Right cardiac atrium (tissue), 5 donors: ENCODE results near the gene DTNB. TPM values are rescaled to one million over a fixed set of nuclear protein-coding genes. Genes with fewer than 3 reads are reported as not detected.

Source experiments
- ATAC-seq, 2 donors: fragments of 200-7000 bp; cut with Tn5 transposase; one replicate each; pipeline versions ENCODE4 v1.8.0 to v1.9.1; 2020; ENCODE audit warnings: moderate library complexity in 2 of 2, mild to moderate bottlenecking in 1 of 2
- DNase-seq, 3 donors: peaks; one replicate each; pipeline ENCODE4 v3.0.0-alpha.2; 2020
- H3K27ac ChIP-seq: one replicate; pipeline ENCODE4 v1.5.1; 2013; ENCODE audit warnings: mild to moderate bottlenecking, low read length, control low read depth, moderate library complexity
- H3K27me3 ChIP-seq: one replicate; pipeline ENCODE4 v1.6.1; 2013; ENCODE audit not compliant: control insufficient read depth, insufficient read depth
- H3K4me1 ChIP-seq: one replicate; pipeline ENCODE4 v1.6.1; 2013; ENCODE audit warnings: low read length; ENCODE audit not compliant: control insufficient read depth, insufficient read depth
- H3K4me3 ChIP-seq: one replicate; pipeline ENCODE4 v1.5.1; 2013; ENCODE audit warnings: low read length, control low read depth
- H3K9me3 ChIP-seq: one replicate; pipeline ENCODE4 v1.6.1; 2013; ENCODE audit warnings: low read length; ENCODE audit not compliant: control insufficient read depth
- WGBS: extraction: QIAGEN DNeasy Blood & Tissue Kit; methylation state at CpG from one replicate; pipeline ENCODE4 v1.1.7; 2013; 5-methylcytosine and 5-hydroxymethylcytosine counted together
- intact Hi-C, 4 donors: fragments of 100-400 bp; cut with DNase I; formaldehyde crosslinking; loops; one replicate each; pipeline versions ENCODE4 v1.11.0 to v1.14.0; 2022 to 2023
- polyA plus RNA-seq: library from polyadenylated mRNA; stranded (reverse); fragments of 200-250 nt; gene quantifications from one replicate; pipeline ENCODE4 v1.2.3, GENCODE V29; 2013
- total RNA-seq, 4 donors: library from RNA; stranded (reverse); fragmentation: NEBNext Ultra II Directional; extraction: Animal tissue kit (Norgen Biotek cat#: 25700); gene quantifications; one replicate each; pipeline ENCODE4 v1.2.1, GENCODE V29; 2021
- donor health status: healthy with polysubstance abuse.
- donor health status: DM: no; HTN: yes; CAD: no.
- donor health status: DM: no; HTN: no; CAD: no.
- donor health status: DM: no; HTN: yes; CAD: no; lungs with severe emphysema.
- donor health status: DM: yes; HTN: yes; CAD: no.

The DTNB gene
- total and polyA plus RNA-seq, 5 donors, result 3.6 to 8.1 (median 6.0) TPM

DNA sequence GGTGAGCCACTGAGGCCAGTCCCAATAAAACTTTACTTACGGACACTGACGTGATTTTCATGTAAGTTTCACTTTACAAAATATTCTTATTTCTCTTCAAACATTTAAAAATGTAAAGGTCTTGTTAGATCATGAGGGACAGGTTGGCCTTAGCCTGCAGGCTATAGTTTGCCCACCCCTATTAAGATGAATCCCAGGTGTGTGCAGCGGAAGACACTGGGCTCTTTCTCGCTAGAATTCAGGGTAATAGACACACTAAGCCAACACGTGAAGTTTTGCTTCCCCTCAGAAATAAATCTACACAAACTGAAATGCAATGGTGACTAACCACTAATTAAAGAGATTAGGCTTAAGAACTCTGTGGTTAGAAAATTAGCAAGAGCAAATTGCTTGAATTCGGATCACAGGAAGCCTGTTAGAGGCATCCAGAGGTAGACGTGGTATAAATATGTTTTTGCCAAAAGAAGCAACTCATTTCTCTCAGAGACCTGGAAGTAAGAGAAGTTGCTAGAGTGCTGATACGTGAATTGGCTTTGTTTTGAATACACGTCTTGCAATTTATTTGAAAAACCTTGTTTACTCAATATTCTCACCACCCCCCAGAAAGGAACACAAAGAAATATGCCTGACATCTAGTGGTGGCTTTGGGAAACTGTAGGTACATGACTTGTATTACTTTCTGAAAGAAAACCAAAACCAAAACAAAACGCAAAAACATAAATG is 151.6 kb downstream of the DTNB start:
- DNase-seq (no peak), ATAC-seq (peak; percentile 54 to 67)
- no peak overlapping the region for H3K27ac ChIP-seq
- WGBS, result 45% methylated on average over 10 of the region's 10 CpGs
- H3K9me3 ChIP-seq, result no peaks in the 10 kb centered on the region
- no peaks in the 10 kb centered on the region for H3K4me1 ChIP-seq
- H3K4me3 ChIP-seq, result peak overlapping the region; percentile 46
- no peaks in the 10 kb centered on the region for H3K27me3 ChIP-seq
- intact Hi-C loops, result loop anchor here in 2 of 4 donors (10.0 kb wide), 2 partner anchors 147 to 167 kb away; no protein-coding TSS in a partner anchor

DNA sequence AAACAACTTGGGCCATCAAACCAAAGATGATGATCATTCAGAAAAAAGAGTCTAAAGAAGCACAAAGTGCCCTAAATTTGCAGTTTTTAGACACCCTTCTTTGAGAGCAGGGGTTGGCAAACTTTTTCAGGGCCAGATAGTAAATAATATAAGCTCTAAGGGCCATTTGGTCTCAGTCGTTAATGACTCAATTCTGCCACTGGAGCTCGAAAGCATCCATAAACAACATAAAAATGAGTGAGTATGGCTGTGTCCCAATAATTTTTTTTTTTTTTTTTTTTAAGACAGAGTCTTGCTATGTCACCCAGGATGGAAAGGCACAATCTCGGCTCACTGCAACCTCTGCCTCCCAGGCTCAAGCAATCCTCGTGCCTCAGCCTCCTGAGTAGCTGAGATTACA is 152.3 kb downstream of the DTNB start:
- H3K4me3 ChIP-seq, result no peak overlapping the region
- no peaks in the 10 kb centered on the region for H3K9me3 ChIP-seq
- WGBS, result 72% methylated on average over 4 of the region's 4 CpGs
- no peaks in the 10 kb centered on the region for H3K4me1 ChIP-seq
- H3K27ac ChIP-seq, result no peak overlapping the region
- DNase-seq, result no peak
- intact Hi-C loops, result loop anchor here in 2 of 4 donors (10.0 kb wide), 2 partner anchors 146 to 166 kb away; no protein-coding TSS in a partner anchor
- no peak for ATAC-seq
- no peaks in the 10 kb centered on the region for H3K27me3 ChIP-seq

DNA sequence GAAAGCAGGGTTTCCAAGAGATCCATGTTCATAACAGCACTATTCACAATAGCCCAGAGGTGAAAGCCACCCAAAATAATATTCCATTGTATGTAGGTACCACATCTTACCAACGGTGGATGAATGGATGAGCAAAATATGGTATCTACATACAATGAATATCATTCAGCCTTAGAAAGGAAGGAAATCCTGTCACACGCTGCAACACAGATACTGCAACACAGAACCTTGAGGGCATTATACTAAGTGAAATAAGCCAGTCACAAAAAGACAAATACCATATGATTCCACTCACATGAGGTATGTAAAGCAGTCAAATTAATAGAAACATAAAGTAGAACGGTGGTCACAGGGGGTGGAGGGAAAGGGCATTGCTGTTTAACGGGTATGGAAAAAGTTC is 155.7 kb downstream of the DTNB start:
- ATAC-seq, result no peak
- Histone ChIP-seq H3K4me1 (no peaks in the 10 kb centered on the region), H3K27me3 (no peaks in the 10 kb centered on the region), H3K4me3 (no peak overlapping the region), H3K9me3 (no peaks in the 10 kb centered on the region), H3K27ac (no peak overlapping the region)
- DNase-seq, result no peak
- WGBS, result 63% methylated on average over 4 of the region's 4 CpGs
- intact Hi-C loops, result no loop called here

DNA sequence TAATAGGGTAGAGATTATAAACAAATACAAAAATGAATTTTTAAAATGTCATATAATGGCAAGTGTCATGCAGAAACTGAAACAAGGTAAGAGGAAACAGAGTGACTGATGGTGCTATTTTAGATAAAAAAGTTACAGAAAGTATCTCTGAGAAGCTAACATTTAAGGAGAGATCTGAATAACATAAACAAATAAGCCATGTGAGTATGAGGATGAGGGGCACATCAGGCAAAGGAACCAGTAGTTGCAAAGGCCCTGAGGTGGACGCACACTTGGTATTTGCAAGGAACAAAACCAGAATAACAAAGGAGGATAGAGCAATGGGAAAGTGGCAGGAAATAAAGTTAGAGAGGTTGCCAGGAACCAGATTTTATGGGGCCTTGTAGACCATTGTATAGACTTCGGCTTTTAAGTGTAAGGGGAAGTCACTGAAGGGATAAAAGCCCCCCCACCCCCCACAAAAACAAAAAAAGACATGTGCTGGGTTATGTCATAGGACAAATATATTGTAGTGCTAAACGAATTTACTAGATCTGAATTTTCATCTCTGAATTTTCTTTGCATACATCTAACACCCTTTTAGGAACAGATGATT is 159.2 kb downstream of the DTNB start:
- DNase-seq (no peak), ATAC-seq (no peak)
- Histone ChIP-seq H3K4me1 (no peaks in the 10 kb centered on the region), H3K27me3 (no peaks in the 10 kb centered on the region), H3K27ac (no peak overlapping the region), H3K9me3 (no peaks in the 10 kb centered on the region), H3K4me3 (no peak overlapping the region)
- 67% methylated on average over 3 of the region's 3 CpGs for WGBS
- intact Hi-C loops, result no loop called here

DNA sequence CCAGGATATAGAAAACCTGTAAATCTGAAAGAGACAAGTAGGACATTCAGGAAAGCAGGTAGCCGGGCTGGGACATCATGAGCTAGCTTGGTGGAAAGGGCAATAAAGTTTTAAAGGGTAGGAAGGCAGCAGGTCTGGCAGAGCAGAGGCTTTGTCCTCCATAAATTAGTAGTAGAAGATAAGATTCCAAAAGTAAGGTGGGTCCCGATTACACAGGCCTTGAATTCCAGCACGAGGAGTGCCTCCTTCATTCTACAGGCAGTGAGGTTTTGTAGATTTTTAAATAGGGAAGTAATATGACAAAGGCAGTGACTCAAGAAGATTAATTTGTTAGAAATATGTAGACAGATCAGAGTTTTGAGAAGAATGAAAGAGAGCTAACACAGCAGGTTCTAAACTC is 160.7 kb downstream of the DTNB start:
- Histone ChIP-seq H3K4me3 (no peak overlapping the region), H3K4me1 (no peaks in the 10 kb centered on the region), H3K27ac (no peak overlapping the region), H3K27me3 (no peaks in the 10 kb centered on the region), H3K9me3 (no peaks in the 10 kb centered on the region)
- WGBS, result 87% methylated on average over 3 of the region's 3 CpGs
- intact Hi-C loops, result no loop called here
- ATAC-seq (no peak), DNase-seq (no peak)

DNA sequence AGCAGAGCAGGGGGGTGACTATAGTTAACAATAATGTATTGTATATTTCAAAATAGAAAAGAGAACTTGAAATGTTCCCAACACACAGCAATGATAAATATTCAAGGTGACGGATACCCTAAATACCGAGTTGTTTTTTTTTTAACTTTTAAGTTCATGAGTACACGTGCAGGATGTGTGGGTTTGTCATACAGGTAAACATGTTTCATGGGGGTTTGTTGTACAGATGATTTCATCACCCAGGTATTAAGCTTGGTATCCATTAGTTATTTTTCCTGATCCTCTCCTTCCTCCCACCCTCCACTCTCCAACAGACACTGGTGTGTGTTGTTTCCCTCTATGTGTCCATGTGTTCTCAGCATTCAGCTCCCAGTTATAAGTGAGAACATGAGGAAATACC is 167.2 kb downstream of the DTNB start:
- no peaks in the 10 kb centered on the region for H3K27me3 ChIP-seq
- H3K4me1 ChIP-seq, result no peaks in the 10 kb centered on the region
- H3K4me3 ChIP-seq, result no peak overlapping the region
- ATAC-seq, result no peak
- no peaks in the 10 kb centered on the region for H3K9me3 ChIP-seq
- WGBS, result 92% methylated on average over 3 of the region's 3 CpGs
- DNase-seq, result no peak
- H3K27ac ChIP-seq, result no peak overlapping the region
- intact Hi-C loops, result no loop called here

DNA sequence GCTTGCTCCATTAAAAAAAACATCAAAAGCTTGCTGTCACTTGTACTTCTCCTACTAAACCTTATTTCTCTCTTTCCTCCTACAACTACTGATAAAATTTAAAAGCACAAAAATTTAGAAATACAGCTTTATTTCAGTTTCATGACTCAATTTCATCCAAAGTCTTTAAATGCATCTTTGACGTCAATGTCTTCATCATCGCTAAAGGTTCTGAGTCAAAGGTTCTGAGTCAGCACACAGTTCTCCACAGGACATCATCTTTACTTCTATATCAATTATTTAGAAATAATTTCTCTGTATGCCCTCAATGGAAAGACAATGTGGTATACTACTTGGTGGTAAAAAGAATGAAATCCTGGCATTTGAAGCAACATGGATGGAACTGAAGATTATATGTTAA is 167.8 kb downstream of the DTNB start:
- DNase-seq (no peak), ATAC-seq (no peak)
- 91% methylated on average over 2 of the region's 2 CpGs for WGBS
- Histone ChIP-seq H3K9me3 (no peaks in the 10 kb centered on the region), H3K27ac (no peak overlapping the region), H3K4me1 (no peaks in the 10 kb centered on the region), H3K4me3 (no peak overlapping the region), H3K27me3 (no peaks in the 10 kb centered on the region)
- intact Hi-C loops, result no loop called here

DNA sequence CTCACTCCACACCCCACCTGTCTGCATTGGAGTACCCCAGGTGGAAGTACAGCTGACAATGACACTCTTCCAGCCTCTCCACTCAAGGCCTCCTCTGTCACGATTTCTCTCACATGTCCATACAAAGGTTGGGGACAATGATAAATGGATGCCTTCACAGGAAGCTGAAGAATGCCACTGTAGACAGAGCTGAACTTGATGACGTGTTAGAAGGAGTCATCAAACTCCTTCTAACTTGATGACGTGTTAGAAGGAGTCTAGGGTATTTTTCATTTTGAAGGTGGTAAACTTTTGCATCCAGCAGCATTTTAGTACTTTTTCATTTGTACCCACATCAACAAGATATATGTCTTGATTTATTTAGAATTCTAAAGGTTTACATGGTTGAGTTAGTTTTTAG is 168.2 kb downstream of the DTNB start:
- ATAC-seq (no peak), DNase-seq (no peak)
- Histone ChIP-seq H3K27ac (no peak overlapping the region), H3K4me1 (no peaks in the 10 kb centered on the region), H3K4me3 (no peak overlapping the region), H3K27me3 (no peaks in the 10 kb centered on the region), H3K9me3 (no peaks in the 10 kb centered on the region)
- 64% methylated on average over 3 of the region's 3 CpGs for WGBS
- intact Hi-C loops, result no loop called here

DNA sequence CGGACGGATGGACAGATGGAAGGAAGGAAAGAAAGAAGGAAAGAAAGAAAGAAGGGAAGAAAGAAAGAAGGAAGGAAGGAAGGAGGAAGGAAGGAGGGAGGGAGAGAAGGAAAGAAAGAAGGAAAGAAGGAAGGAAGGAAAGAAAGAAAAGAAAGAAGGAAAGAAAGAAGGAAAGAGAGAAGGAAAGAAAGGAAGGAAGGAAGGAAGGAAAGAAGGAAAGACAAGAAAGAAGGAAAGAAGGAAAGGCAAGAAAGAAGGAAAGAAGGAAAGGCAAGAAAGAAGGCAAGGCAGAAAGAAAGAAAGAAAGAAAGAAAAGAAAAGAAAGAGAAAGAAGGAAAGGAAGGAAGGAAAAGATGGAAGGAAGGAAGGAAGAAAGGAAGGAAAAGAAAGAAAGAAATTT is 169.1 kb downstream of the DTNB start:
- no peaks in the 10 kb centered on the region for H3K9me3 ChIP-seq
- H3K27me3 ChIP-seq, result no peaks in the 10 kb centered on the region
- no peak overlapping the region for H3K27ac ChIP-seq
- DNase-seq (no peak), ATAC-seq (no peak)
- WGBS, result 97% methylated on average over 2 of the region's 2 CpGs
- no peaks in the 10 kb centered on the region for H3K4me1 ChIP-seq
- H3K4me3 ChIP-seq, result no peak overlapping the region
- intact Hi-C loops, result no loop called here

- Histone ChIP-seq H3K4me3 (no peak overlapping the region), H3K27ac (no peak overlapping the region), H3K4me1 (no peaks in the 10 kb centered on the region), H3K27me3 (no peaks in the 10 kb centered on the region), H3K9me3 (no peaks in the 10 kb centered on the region)
- 92% methylated on average over 3 of the region's 3 CpGs for WGBS
- intact Hi-C loops, result no loop called here
- ATAC-seq, result no peak
- DNase-seq, result no peak
These were observed 174.2 kb downstream of the DTNB start for GRCh38 chr2:25499157-25499556.

DNA sequence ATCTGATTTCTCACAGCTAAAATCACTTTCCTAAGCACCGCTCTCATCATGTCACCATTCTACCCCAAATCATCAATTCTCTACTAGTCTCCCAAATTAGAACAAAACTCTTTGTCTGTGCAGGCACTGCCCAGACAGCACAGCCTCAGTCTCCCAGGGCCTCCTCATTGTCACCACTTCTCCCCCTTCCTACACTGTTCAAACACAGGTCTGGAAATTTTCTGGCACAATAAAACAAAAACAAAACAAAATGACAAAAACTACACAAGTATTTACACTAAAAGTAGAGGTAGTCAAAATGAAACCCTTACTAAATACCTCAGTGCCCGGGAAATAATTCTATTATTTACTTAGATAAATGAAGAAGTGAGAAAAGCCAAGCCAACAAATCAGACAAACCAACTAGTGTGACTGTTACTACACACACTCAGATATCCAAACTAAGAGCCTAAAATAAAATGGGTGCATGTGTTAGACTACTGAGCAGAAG is 175.4 kb downstream of the DTNB start:
- H3K27me3 ChIP-seq, result no peaks in the 10 kb centered on the region
- DNase-seq (no peak), ATAC-seq (no peak)
- H3K4me1 ChIP-seq, result no peaks in the 10 kb centered on the region
- no peaks in the 10 kb centered on the region for H3K9me3 ChIP-seq
- WGBS, result 87% methylated on average over 2 of the region's 2 CpGs
- no peak overlapping the region for H3K27ac ChIP-seq
- H3K4me3 ChIP-seq, result no peak overlapping the region
- intact Hi-C loops, result no loop called here
